Measurements from ENCODE around the gene ZBTB2.

GRCh38 chr6:151425561-151425960, 34.2 kb upstream of the ZBTB2 start:
- no peak for TF ChIP-seq HOXA7 (CRISPR knock-in tag; IDR thresholded peaks at IDR 0.05; ENCODE audit: borderline replicate concordance)
- TF ChIP-seq BCL6B (tag by site-specific recombination; IDR thresholded peaks at IDR 0.05): no peak
- no peak for TF ChIP-seq REST (tag by site-specific recombination; IDR thresholded peaks at IDR 0.05)
- no peak for TF ChIP-seq ZNF274 (IDR thresholded peaks at IDR 0.05; ENCODE audit: low read length)
- no peak for TF ChIP-seq ZNF274 (tag by site-specific recombination; IDR thresholded peaks at IDR 0.05; ENCODE audit: borderline replicate concordance)
- no peak for TF ChIP-seq CTCF (tag by site-specific recombination; IDR thresholded peaks at IDR 0.05)
- TF ChIP-seq MYNN (tag by site-specific recombination; IDR thresholded peaks at IDR 0.05; ENCODE audit: borderline replicate concordance): no peak
- TF ChIP-seq ZNF132 (tag by site-specific recombination; IDR thresholded peaks at IDR 0.05; ENCODE audit: borderline replicate concordance): no peak
- no peak for TF ChIP-seq ATF2 (tag by site-specific recombination; IDR thresholded peaks at IDR 0.05; ENCODE audit: low read depth)

Measured in HEK293 (cell line).